ENCODE measurements around the gene NBPF3. TPM values are rescaled to one million over a fixed set of nuclear protein-coding genes. Genes with fewer than 3 reads are reported as not detected.
A peak's percentile ranks its signal among the peaks of the same experiment; 100 is the strongest.
"Not testable (repeated sequence)": the region's sequence is repeated elsewhere in the genome, so short reads cannot be mapped to it uniquely, and the experiment has no call there.

Gene NBPF3
- total RNA-seq, 1 donor = 13.6 TPM

DNA sequence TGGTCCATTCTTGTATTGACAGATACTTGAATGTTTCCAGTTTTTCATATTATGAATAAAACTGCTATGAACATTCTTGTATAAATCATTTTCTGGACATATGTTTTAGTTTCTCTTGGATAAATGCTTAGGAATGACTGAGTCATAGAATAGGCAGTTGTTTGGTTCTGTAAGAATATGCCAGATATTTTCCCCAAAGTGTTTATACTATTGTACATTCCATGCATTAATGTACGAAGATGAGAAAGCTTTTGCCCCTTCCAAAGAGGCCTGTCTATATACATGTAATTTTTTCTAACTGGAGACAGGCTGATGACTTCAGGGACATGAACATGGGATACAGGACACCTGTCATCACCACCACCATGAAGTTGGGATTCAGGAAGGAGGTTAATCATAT is 11.3 kb downstream of the NBPF3 start:
- peak; percentile 86 for DNase-seq (ENCODE audit: low read depth)
- TF ChIP-seq, protein P1, sequence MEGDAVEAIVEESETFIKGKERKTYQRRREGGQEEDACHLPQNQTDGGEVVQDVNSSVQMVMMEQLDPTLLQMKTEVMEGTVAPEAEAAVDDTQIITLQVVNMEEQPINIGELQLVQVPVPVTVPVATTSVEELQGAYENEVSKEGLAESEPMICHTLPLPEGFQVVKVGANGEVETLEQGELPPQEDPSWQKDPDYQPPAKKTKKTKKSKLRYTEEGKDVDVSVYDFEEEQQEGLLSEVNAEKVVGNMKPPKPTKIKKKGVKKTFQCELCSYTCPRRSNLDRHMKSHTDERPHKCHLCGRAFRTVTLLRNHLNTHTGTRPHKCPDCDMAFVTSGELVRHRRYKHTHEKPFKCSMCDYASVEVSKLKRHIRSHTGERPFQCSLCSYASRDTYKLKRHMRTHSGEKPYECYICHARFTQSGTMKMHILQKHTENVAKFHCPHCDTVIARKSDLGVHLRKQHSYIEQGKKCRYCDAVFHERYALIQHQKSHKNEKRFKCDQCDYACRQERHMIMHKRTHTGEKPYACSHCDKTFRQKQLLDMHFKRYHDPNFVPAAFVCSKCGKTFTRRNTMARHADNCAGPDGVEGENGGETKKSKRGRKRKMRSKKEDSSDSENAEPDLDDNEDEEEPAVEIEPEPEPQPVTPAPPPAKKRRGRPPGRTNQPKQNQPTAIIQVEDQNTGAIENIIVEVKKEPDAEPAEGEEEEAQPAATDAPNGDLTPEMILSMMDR (IDR thresholded peaks at IDR 0.05; ENCODE audit: insufficient read depth, low read length) = no peak
- no peak overlapping the region for H3K4me3 ChIP-seq (ENCODE audit: low read depth, low read length)

DNA sequence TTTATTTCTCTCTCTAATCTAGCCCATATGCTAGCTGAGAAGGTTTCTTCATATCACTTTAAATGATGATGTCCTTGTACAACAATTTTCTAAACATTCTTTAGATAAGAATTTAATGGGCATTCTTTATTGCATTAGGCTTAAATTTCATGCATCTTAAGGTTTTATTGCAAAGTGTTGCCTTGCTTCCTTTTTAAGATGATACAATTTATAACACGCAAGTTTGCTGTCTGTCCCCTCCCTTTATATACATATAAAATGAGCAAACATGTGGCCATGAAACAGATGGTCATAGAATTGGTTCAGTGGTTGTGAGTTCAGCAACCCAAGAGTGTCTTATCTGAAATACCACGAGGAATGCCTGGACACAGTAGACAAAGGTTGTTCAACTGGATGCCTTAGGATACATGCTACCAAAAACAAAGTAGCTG is 12.1 kb downstream of the NBPF3 start:
- TF ChIP-seq, protein P1 (IDR thresholded peaks at IDR 0.05; ENCODE audit: insufficient read depth, low read length) = no peak

DNA sequence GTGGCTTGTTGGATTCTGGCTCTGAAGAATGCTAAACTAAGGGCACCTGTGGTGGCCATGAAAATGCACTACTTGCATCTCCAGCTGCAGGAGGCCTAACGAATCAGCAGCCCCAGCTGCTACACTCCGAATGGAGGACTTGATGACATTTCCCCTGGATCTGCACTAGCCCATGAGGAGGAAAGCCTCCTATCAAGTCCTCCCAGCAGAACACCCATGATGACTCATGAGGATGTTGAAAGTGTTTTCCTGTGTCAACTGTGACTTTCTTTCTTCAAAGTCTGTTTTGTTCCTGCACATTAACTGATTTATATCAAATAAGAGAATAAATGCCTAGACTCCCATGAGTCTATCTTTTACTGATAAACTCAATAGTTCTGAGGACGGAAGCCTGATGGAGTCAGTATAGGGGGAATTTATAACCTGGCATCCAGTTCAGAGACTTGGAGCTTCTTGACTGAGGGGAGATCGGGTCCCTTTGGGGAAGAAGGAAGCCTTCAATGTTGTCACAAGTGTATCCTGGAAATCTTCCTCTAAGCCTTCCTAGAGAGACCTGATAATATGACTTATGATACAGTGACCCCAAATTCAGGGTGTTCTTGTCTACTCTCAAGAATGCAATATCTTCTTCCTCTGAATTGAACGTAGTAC is 14.2 kb downstream of the NBPF3 start:
- DNase-seq (ENCODE audit: low read depth) = peak; percentile 77
- TF ChIP-seq, protein P1 (IDR thresholded peaks at IDR 0.05; ENCODE audit: insufficient read depth, low read length) = peak; percentile 1
- not testable (repeated sequence) for H3K4me3 ChIP-seq (ENCODE audit: low read depth, low read length)

More for the DNA sequence above, 12.1 kb downstream of the NBPF3 start:
- DNase-seq (ENCODE audit: low read depth) = peak; percentile 62
- H3K4me3 ChIP-seq (ENCODE audit: low read depth, low read length) = no peak overlapping the region

DNA sequence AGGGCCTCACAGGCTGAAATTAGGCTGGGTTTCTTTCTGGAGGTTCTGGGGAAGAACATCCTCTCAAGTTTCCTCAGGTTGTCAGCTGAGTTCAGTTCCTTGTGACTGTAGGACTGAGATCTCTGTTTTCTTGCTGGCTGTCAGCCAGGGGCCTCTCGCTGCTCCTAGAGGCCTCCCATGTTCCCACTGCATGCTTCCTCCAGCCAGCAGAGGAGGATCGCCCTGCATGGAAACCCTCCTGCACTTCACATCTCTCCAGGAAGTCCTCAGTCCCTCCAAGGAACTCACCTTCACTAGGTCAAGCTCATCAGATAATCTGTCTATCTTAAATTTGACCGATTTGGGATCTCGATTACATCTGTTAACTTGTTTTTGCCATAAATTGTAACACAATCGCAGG is 15.0 kb downstream of the NBPF3 start:
- not testable (repeated sequence) for DNase-seq (ENCODE audit: low read depth); H3K4me3 ChIP-seq (ENCODE audit: low read depth, low read length)

DNA sequence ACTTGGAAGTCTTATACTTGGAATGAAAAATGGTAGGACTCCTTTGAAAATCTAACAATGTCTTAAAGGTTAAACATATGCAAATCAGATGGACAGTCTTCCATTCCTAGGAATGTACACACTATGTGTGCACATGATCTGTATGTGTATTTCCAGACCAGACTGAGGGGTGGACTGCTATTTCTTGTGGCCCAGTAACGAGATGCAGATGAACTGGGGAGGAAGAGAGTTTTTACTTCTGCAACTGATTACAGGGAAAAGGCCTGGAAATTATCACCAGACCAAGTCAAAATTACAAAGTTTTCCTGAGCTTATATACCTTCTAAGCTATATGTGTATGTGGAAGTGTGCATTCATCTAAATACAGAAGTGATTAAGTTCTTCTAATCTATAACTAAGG is 17.7 kb downstream of the NBPF3 start:
- TF ChIP-seq, protein P1 (IDR thresholded peaks at IDR 0.05; ENCODE audit: insufficient read depth, low read length) = no peak
- no peak for DNase-seq (ENCODE audit: low read depth)

DNA sequence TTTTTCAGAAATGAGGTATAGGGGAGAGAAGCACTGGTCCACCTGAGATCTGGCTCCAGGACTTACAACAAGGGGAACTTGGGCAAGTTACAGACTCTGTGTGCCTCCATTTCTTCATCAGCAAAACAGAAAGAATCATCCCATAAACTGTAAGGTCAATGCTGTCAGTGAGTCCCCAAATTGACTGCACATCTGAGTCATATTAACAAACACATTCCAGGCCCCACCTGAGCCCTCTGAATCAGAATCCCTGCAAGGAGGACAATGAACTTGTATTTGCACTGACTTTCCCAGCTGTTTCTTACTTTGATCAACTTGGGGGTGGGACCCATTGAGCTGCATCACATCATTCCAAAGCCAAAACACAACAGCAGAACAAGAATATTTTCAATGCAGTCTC is 25.2 kb downstream of the NBPF3 start:
- not testable (repeated sequence) for DNase-seq (ENCODE audit: low read depth)

More for the DNA sequence above, 17.7 kb downstream of the NBPF3 start:
- H3K4me3 ChIP-seq (ENCODE audit: low read depth, low read length) = no peak overlapping the region

DNA sequence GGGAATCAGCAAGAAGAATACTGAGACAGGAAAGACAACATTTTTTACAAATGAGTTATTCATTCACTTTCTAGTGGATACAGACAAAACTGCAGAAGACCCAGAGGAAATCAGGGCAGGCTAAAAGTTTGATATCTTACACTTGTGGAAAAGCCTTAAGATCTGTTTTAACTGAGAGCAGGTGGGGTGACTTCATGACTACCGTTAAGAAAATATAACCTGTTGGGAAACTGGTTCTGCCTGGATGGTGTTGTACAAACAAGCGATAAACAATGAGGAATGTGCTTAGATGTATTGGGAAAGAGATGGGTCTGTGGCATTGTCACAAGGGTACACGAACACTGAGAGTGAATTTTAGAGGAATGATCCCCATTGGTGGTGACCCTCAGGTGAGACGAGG is 28.0 kb downstream of the NBPF3 start:
- not testable (repeated sequence) for DNase-seq (ENCODE audit: low read depth); H3K4me3 ChIP-seq (ENCODE audit: low read depth, low read length)

More for the DNA sequence above, 25.2 kb downstream of the NBPF3 start:
- H3K4me3 ChIP-seq (ENCODE audit: low read depth, low read length) = not testable (repeated sequence)

DNA sequence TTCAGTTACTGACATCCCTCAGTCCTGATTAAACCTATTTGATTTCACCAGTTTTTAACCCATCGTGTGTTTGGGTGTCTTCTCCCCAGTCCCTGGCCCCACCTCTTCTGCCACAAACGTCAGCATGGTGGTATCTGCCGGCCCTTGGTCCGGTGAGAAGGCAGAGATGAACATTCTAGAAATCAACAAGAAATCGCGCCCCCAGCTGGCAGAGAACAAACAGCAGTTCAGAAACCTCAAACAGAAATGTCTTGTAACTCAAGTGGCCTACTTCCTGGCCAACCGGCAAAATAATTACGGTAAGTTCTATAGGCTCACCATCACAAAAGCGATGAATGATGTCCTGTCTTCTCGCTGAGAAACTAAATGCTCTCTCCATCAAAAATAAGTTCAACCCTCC is 28.7 kb downstream of the NBPF3 start:
- no peak overlapping the region for H3K4me3 ChIP-seq (ENCODE audit: low read depth, low read length)
- peak; percentile 27 for DNase-seq (ENCODE audit: low read depth)
- TF ChIP-seq, protein P1 (IDR thresholded peaks at IDR 0.05; ENCODE audit: insufficient read depth, low read length) = peak; percentile 31
